Cerebellar nuclear complex (tissue), 1 donor: ENCODE measurements around the gene AIMP2.
"Not testable (repeated sequence)": the region's sequence is repeated elsewhere in the genome, so short reads cannot be mapped to it uniquely, and the experiment has no call there.

Source experiments
- DNase-seq, 2 experiments: peaks; one replicate each; lab custom pipeline; 2025; lab: John Stamatoyannopoulos, UW

AIMP2 gene

DNA sequence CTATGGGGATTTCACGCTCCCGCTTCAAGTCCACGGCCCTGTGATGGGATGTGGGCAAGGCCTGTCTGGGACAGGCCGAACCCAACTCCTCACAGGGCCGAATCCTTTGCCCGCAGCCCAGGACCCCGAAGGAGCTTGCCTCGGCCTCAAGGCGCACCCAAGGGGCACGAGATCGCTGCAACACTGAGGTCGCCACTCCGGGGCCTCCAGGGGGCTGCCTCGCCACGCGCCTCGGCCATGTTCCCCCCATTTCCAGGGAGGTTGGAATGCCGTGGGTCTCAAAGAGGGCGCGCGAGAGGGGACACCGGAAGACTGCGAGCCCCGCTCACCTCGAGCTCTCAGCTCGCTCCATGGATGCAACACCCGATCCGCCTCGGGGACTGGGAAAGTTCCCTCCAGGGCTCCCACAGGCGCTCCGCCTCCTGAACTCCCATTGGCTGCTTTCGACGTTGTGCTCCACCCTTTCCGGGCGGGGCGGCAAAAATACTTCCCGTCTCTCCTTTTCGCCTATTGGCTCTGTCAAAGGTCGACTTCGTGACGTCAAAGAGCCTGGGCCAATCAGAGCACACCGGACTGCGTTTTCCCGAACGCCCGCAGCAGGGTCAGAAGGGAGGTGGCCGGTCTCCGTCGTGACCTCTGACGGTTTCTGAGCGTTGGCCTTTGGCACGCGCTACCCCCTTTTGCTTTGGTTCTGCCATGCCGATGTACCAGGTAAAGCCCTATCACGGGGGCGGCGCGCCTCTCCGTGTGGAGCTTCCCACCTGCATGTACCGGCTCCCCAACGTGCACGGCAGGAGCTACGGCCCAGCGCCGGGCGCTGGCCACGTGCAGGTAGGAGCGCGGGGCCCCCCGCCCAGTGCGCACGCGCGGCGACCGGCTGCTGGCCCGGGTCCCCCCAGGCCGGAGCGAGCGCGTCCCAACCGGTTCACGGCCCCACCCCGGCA lies at the start of gene AIMP2, which contains the start of gene PMS2:
AIMP2 (plus strand) TSS at position 605 of the 944 bp plus-strand sequence; CDS start at position 697, 92 bp downstream.
PMS2 (minus strand) TSS at position 382 of the 944 bp plus-strand sequence; CDS start at position 352, 30 bp downstream.
- DNase-seq = peak; percentile 91 to 99

GRCh38 chr7:5963205-5963604 lies 45.9 kb upstream of the AIMP2 start:
- DNase-seq = not testable (repeated sequence)

DNA sequence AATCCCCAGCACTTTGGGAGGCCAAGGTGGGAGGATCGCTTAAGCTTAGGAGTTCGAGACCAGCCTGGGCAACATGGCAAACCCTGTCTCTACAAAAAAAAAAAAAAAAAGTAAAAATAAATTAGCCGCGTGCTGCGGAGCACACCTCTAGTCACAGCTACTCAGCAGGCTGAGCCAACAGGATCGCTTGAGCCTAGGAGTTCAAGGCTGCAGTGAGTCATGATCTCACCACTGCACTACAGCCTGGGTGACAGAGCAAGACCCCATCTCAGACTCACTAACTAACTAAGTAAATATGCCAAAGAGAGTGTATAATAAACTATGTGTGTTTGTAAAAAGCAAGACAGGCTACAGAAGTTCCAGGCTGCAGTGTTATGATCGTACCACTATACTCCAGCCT lies 45.3 kb upstream of the AIMP2 start:
- not testable (repeated sequence) for DNase-seq

DNA sequence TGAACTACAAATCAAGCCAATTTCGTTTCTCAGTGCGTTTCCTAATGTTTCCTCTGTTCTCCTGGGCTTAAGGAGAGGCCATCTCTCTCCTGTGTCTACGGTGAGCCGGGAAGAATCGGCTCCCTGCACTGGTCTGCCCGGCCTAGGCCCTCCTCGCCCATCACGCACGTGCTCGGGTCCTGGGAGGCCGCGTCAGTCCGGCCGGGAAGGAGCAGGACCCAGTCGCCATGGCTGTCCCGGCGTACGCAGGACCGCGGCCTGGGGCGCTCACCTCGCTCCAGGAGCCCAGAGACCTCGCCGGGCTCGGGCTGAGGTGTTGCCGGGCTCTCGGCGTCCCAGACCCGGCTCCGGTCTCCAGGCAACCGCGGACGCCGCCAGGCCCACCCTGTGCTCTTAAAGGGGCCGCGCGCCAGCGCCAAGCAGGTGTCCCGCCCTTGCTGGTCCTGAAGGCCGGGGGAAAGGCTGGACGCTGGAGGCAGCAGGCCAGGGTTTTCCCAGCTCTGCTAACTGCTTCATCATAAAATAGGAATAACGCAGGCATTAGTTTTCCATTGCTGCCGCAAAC lies 38.6 kb upstream of the AIMP2 start, which contains the start of gene RSPH10B:
RSPH10B (minus strand) TSS at position 343 of the 565 bp plus-strand sequence. CDS start 3,573 bp downstream, outside the sequence.
- DNase-seq = not testable (repeated sequence)

DNA sequence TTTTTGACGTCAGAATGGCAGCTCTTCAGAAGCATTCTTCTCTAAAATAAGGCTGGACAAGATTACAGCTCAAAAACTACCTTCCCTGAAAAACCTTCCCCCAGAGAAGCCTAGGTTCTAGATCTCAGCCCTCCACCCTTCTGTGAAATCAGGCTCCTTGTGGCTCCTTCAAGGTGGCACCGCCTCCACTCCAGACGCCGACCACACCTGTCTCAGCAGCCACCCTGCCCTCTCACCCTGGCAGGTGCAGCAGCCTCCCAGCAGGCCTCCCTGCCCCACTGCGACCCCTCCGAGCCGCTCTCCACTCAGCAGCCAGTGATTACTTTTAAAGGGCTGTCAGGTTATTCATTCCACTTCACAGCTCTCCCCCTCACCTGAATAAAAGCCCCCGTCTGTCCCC lies 35.5 kb upstream of the AIMP2 start:
- DNase-seq = not testable (repeated sequence)

DNA sequence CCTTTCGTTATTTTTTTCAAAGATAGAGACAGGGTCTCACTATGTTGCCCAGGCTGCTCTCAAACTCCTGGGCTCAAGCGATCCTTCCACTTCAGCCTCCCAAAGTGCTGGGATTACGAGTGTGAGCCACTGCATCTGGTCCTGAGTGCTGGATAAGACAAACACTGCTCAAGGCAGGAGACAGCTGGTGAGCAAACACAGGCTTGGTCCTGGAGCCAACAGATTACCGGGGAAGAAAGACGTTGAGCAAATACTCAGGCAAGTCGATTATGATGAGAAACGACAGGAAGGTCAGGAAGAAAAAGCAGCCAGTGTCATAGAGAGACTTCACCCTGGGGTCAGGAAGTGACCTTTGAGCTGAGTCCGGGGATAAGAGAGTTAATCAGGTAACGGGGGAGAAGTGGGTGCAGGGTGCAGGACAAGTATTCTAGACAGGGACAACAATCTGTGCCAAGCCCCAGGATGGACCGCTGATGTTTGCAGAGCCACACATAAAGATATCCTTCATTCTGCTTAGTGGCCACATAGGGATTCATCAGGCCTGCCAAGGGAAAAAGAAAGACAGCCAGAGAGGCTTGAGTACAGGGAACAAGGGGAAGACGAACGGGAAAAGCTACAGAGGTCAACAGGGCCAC lies 29.3 kb upstream of the AIMP2 start:
- not testable (repeated sequence) for DNase-seq

DNA sequence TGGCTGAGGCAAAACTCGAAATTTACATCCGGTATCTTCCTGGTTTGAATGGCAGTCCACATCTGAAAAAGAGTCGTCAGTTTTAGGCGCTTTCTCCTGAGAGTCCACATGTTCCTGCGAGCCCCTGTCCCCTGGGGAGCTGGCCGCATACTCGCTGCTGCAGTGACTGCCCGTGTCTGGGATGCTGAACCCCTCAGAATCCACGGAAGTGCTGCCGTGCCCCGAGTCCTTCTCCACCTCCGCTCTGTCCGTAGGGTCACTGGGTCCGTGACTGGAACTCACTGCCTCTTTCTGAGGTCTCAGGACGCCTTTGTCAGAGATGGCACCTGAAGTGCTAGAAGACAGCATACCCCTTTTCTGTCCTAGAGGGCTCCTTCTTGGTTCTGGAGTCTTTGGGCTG lies 22.0 kb upstream of the AIMP2 start:
- not testable (repeated sequence) for DNase-seq

DNA sequence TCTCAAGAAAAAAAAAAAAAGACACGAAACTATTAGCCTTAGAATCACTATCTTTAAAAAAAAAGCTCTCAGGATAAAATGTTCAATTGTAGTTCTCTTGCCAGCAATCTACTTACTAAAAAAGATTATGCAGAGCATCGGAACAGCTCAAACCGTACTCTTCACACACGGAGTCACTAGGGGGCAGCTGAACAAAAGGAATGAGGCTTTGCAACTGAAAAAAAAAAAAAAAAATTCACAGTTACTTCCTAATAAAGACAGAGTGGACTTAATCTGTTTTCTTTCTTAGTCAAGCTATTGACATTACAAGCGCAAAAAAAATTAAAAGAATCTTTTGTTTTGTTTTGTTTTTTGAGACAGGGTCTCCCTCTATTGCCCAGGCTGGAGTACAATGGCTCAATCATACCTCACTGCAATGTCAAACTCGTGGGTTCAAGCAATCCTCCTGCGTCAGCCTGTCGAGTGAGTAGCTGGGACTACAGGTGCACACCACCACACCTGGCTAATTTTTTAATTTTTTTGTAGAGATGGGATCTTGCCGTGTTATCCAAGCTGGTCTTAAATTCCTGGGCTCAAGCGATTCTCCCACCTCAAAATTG lies 11.8 kb upstream of the AIMP2 start:
- no peak for DNase-seq

- DNase-seq = no peak
These were observed 1.7 kb upstream of the AIMP2 start for GRCh38 chr7:6007386-6007785.

DNA sequence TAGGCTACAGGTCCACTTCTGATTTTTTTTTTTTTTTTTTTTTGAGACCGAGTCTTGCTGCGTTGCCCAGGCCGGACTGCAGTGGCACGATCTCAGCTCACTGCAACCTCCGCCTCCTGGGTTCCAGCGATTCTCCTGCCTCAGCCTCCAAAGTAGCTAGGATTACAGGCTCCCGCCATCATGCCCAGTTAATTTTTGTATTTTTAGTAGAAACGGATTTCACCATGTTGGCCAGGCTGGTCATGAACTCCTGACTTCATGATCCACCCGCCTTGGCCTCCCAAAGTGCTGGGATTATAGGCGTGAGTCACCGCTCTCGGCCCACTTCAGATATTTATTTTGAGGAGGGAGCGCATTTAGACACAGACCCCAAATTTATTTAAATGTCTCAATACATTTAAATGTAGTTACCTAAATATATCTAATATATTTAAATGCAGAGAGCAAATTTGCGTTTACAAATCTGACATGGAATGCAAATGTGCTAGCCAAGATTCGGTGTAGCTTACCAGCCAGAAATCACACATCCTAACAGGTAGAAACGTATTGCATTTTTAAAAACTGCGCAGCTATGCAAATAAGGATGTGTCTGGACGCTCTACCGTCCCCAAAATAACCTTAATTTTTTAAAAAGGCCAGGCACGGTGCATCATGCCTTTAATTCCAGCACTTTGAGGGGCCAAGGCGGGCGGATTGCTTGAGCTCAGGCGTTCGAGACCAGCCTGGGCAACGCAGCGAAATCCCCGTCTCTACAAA lies 1.1 kb upstream of the AIMP2 start:
- not testable (repeated sequence) for DNase-seq

- not testable (repeated sequence) for DNase-seq
These were observed 1.3 kb downstream of the AIMP2 start for GRCh38 chr7:6010370-6010769.

- no peak for DNase-seq
These were observed 2.5 kb downstream of the AIMP2 start for GRCh38 chr7:6011541-6011940.

- no peak for DNase-seq
These were observed 3.5 kb downstream of the AIMP2 start for GRCh38 chr7:6012355-6013104.

- DNase-seq = no peak
These were observed 7.0 kb downstream of the AIMP2 start for GRCh38 chr7:6015917-6016652.

- DNase-seq = no peak
These were observed 7.5 kb downstream of the AIMP2 start for GRCh38 chr7:6016653-6016966.

- no peak for DNase-seq
These were observed 11.6 kb downstream of the AIMP2 start for GRCh38 chr7:6020371-6021286.

DNA sequence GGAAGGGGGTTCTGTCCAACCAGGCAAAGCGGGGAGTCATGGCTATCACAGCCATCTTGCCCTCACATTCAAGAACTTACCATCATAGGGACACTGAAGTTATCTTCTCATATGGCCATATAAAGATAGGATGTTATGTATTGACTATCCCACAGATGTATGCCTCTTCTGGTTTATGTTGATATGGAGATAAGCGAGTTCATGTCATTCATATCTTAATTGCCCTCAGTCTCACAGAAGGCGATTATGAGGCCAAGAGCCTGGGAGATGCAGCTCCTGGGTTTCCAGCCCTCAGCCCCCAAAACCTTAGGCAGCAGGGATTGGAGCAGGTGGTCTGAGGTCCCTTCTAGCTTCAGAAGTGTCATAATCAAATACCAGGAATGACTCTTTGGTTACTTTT lies 13.6 kb downstream of the AIMP2 start:
- DNase-seq = no peak

- no peak for DNase-seq
These were observed 14.9 kb downstream of the AIMP2 start for GRCh38 chr7:6023974-6024435.
